ENCODE data around the gene RANBP9. TPM values are rescaled to one million over a fixed set of nuclear protein-coding genes. Genes with fewer than 3 reads are reported as not detected.

Gene RANBP9
- total and polyA plus RNA-seq, 2 donors from 2014 or later = 16.4 to 29.0 TPM

DNA sequence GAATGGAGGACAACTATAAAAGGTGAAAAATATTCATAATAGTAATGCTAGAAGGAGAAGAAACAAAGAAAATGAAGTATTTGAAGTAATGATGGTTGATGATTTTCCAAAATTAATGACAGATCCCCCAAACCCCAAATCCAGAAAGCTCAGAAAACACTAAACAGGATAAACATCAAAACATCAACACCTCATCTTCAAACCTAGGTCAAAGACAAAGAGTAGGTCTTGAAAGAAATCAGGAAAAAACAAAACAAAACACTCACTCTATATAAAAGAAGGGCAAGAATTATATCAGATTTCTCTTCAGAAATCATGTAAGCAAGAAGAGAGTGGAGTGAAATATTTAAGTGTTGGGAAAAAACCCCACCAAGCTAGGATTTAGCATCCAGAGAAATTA lies 38.7 kb downstream of the RANBP9 start:
- Histone ChIP-seq H3K9ac (ENCODE audit: low read length in 3 of 3) (no peak overlapping the region), H3K4me3 (ENCODE audit: low read length in 3 of 3) (no peak overlapping the region), H3K27ac (ENCODE audit: low read depth in 2 of 2, low read length in 2 of 2) (no peak overlapping the region), H3K36me3 (ENCODE audit: control insufficient read depth in 2 of 3, insufficient read depth in 3 of 3, low read length in 3 of 3) (no peaks in the 10 kb centered on the region), H3K4me1 (ENCODE audit: control insufficient read depth in 2 of 3, insufficient read depth in 2 of 3, low read depth in 1 of 3, low read length in 3 of 3) (no peaks in the 10 kb centered on the region), H3K9me3 (ENCODE audit: control insufficient read depth in 2 of 3, insufficient read depth in 1 of 3, low read length in 3 of 3) (peaks cover 0 to 4% (median 0%) of the 10 kb centered on the region in 3 donors), H3K27me3 (ENCODE audit: control insufficient read depth, insufficient read depth, low read length) (no peaks in the 10 kb centered on the region)
- intact Hi-C loops (cut with DNase I) = no loop called here
- TF ChIP-seq, protein P1, sequence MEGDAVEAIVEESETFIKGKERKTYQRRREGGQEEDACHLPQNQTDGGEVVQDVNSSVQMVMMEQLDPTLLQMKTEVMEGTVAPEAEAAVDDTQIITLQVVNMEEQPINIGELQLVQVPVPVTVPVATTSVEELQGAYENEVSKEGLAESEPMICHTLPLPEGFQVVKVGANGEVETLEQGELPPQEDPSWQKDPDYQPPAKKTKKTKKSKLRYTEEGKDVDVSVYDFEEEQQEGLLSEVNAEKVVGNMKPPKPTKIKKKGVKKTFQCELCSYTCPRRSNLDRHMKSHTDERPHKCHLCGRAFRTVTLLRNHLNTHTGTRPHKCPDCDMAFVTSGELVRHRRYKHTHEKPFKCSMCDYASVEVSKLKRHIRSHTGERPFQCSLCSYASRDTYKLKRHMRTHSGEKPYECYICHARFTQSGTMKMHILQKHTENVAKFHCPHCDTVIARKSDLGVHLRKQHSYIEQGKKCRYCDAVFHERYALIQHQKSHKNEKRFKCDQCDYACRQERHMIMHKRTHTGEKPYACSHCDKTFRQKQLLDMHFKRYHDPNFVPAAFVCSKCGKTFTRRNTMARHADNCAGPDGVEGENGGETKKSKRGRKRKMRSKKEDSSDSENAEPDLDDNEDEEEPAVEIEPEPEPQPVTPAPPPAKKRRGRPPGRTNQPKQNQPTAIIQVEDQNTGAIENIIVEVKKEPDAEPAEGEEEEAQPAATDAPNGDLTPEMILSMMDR (IDR thresholded peaks at IDR 0.05; ENCODE audit: borderline replicate concordance, extremely low read depth, insufficient read depth) = no peak
- FAIRE-seq (no peak), DNase-seq (no peak)

DNA sequence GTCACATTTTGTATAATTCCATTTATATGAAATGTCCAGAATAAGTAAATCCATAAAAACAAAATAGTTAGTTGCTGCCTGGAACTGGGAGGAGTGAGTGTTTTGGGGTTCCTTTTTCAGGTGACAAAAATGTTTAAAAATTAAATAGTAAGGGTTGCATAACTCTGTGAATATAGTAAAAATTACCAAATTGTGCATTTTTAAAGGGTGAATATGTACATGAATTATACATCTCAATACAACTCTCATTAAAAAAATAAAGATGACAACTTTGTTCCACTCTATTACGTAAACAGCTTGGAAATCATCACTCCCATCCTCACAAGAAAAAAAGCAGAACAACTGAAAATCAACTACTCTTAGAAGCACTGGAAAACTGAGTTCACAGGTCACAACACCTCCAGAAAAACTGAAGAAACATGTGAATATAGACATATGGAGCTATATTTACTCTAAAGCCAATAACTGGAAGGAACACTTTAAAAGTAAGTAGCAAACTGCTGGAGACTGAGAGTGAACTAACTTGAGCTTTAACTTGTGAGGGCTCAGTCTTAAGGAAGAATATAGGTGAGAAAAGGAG lies 40.0 kb downstream of the RANBP9 start:
- H3K36me3 ChIP-seq (ENCODE audit: control insufficient read depth in 2 of 3, insufficient read depth in 3 of 3, low read length in 3 of 3) = no peaks in the 10 kb centered on the region
- H3K4me1 ChIP-seq (ENCODE audit: control insufficient read depth in 2 of 3, insufficient read depth in 2 of 3, low read depth in 1 of 3, low read length in 3 of 3) = no peaks in the 10 kb centered on the region
- H3K9ac ChIP-seq (ENCODE audit: low read length in 3 of 3) = no peak overlapping the region
- H3K9me3 ChIP-seq (ENCODE audit: control insufficient read depth in 2 of 3, insufficient read depth in 1 of 3, low read length in 3 of 3) = peaks cover 0 to 4% (median 0%) of the 10 kb centered on the region in 3 donors
- H3K27me3 ChIP-seq (ENCODE audit: control insufficient read depth, insufficient read depth, low read length) = no peaks in the 10 kb centered on the region
- no peak overlapping the region for H3K4me3 ChIP-seq (ENCODE audit: low read length in 3 of 3)
- H3K27ac ChIP-seq (ENCODE audit: low read depth in 2 of 2, low read length in 2 of 2) = no peak overlapping the region
- intact Hi-C loops (cut with DNase I) = no loop called here
- TF ChIP-seq, protein P1 (IDR thresholded peaks at IDR 0.05; ENCODE audit: borderline replicate concordance, extremely low read depth, insufficient read depth) = no peak
- FAIRE-seq (no peak), DNase-seq (no peak)

DNA sequence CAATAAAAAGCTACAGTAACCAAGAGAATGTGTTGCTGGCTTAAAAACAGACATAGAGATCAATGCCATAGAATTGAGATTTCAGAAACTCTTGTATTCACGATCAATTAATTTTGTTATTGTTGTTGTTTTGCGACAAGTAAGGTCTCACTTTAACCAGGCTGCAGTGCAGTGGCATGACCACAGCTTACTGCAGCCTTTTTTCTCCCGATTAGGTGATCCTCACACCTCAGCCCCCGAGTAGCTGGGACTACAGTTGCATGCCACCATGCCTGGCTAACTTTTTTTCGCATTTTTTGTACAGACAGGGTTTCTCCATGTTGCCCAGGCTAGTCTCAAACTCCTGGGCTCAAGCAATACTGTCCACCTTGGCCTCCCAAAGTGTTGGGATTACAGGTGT lies 42.2 kb downstream of the RANBP9 start:
- FAIRE-seq = no peak

More for the DNA sequence above, 42.2 kb downstream of the RANBP9 start:
- TF ChIP-seq, protein P1 (IDR thresholded peaks at IDR 0.05; ENCODE audit: borderline replicate concordance, extremely low read depth, insufficient read depth) = no peak
- no peak overlapping the region for H3K27ac ChIP-seq (ENCODE audit: low read depth in 2 of 2, low read length in 2 of 2)
- intact Hi-C loops (cut with DNase I) = no loop called here
- no peak for DNase-seq
- peaks cover 0 to under 1% (median 0%) of the 10 kb centered on the region in 3 donors for H3K9me3 ChIP-seq (ENCODE audit: control insufficient read depth in 2 of 3, insufficient read depth in 1 of 3, low read length in 3 of 3)
- H3K27me3 ChIP-seq (ENCODE audit: control insufficient read depth, insufficient read depth, low read length) = no peaks in the 10 kb centered on the region
- H3K4me1 ChIP-seq (ENCODE audit: control insufficient read depth in 2 of 3, insufficient read depth in 2 of 3, low read depth in 1 of 3, low read length in 3 of 3) = no peaks in the 10 kb centered on the region
- no peaks in the 10 kb centered on the region for H3K36me3 ChIP-seq (ENCODE audit: control insufficient read depth in 2 of 3, insufficient read depth in 3 of 3, low read length in 3 of 3)
- H3K4me3 ChIP-seq (ENCODE audit: low read length in 3 of 3) = no peak overlapping the region
- H3K9ac ChIP-seq (ENCODE audit: low read length in 3 of 3) = no peak overlapping the region

Measured in kidney (tissue), 14 donors.